ENCODE data around the gene C16orf87.

C16orf87 gene

DNA sequence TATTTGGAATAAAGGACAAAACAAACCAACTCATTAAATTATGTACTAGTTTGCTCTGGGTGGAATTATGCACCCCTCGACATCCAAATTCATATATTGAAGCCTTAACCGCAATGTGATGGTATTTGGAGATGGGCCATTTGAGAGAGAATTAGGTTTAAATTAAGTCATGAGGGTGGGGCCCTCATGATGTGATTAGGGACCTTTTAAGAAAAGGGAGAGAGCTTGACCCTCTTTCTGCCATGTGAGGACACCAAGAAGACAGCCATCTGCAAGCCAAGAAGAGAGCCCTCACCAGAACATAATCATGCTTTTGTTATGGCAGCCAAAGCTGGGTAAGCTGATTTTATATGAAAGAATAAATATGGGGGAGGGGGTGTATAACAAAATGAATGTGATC is 2.0 kb downstream of the C16orf87 start:
- Mint-ChIP-seq H3K27ac (peak overlapping the region; percentile 100), H3K27me3 (no peaks in the 10 kb centered on the region), H3K4me1 (ENCODE audit: low read depth) (peaks cover 47% of the 10 kb centered on the region), H3K36me3 (ENCODE audit: low read depth) (peaks cover 33% of the 10 kb centered on the region), H3K9me3 (no peaks in the 10 kb centered on the region), H3K4me3 (peak overlapping the region; percentile 97)
- DNase-seq: no peak

DNA sequence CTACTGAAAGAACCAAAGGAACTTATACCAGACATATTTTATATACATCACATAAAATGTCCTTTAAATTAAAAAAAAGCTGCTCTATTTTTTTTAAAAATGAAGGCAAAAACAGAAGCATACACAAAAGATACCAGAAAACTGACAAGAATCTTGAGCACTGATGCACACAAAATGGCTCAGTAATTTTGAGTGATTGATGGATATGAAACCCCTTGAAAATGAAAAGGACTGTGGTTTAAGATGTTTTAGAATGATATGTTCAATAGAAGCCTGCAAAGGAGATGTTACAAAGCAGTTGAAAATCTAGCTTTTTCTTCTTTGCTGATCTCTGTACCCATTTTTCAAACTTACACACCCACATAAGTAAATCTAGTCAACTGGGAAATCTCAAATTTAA is 2.7 kb downstream of the C16orf87 start:
- Mint-ChIP-seq H3K9me3 (no peaks in the 10 kb centered on the region), H3K27ac (peak overlapping the region; percentile 85), H3K27me3 (no peaks in the 10 kb centered on the region), H3K4me1 (ENCODE audit: low read depth) (peaks cover 54% of the 10 kb centered on the region), H3K36me3 (ENCODE audit: low read depth) (peaks cover 39% of the 10 kb centered on the region), H3K4me3 (peak overlapping the region; percentile 97)
- no peak for DNase-seq

DNA sequence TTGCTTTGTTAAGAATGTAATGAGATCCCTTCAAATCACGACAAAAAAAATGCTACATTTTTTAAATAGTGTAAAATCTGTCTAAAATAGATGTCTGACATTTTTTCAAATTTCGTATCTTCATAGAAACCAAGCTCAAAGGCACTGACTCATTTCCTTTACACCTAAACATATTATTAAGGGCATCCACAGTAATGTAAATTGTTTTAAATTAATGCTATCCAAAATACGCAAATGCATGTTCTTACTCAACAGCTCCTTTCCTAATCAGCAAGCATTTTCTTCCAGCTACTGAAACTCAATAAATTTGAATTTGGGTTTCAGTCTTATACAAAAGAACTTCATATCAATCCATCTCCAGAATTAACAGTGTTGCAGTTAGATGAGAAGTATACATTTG is 4.3 kb downstream of the C16orf87 start:
- Mint-ChIP-seq H3K9me3 (no peaks in the 10 kb centered on the region), H3K27ac (peak overlapping the region; percentile 90), H3K36me3 (ENCODE audit: low read depth) (peaks cover 39% of the 10 kb centered on the region), H3K4me3 (peak overlapping the region; percentile 48), H3K4me1 (ENCODE audit: low read depth) (peaks cover 53% of the 10 kb centered on the region), H3K27me3 (no peaks in the 10 kb centered on the region)
- DNase-seq: no peak

DNA sequence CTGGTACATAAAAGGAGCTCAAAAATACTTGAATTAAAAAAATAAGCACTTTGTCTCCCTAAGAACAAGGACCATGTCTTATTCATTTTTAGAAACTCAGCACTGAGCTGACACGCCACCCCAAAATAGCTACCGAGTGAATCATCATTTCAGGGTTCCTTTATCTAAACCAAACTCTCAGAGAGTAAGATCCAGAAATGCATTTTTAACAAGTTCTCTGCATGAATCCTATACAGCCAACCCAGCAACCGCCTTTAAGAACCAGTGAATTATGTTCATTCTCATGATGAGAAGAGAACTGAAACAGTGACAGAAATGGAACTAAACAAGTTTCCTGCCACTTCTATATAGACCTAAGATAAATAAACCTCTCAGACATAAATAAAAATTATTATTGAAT is 8.7 kb downstream of the C16orf87 start:
- peaks cover 37% of the 10 kb centered on the region for H3K4me1 Mint-ChIP-seq (ENCODE audit: low read depth)
- no peak for DNase-seq
- H3K4me3 Mint-ChIP-seq: no peak overlapping the region
- peaks cover 38% of the 10 kb centered on the region for H3K36me3 Mint-ChIP-seq (ENCODE audit: low read depth)
- H3K9me3 Mint-ChIP-seq: no peaks in the 10 kb centered on the region
- no peaks in the 10 kb centered on the region for H3K27me3 Mint-ChIP-seq
- no peak overlapping the region for H3K27ac Mint-ChIP-seq

DNA sequence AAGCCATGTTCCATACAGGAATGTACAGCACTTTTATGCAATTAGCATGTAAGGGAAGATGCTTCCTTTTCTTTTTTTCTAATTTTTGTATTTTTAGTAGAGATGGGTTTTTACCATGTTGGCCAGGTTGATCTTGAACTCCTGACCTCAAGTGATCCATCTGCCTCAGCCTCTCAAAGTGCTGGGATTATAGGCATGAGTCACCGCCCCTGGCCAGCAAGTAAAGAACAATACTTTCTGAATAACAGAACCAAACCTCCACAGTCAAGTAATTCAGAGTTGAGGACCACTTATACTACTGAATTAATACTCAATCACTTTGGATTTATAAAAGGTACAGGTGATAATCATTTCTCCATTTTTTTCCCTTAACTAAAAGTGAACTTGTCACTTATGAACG is 13.0 kb downstream of the C16orf87 start:
- peaks cover 48% of the 10 kb centered on the region for H3K4me1 Mint-ChIP-seq (ENCODE audit: low read depth)
- H3K27ac Mint-ChIP-seq: no peak overlapping the region
- no peak overlapping the region for H3K4me3 Mint-ChIP-seq
- H3K36me3 Mint-ChIP-seq (ENCODE audit: low read depth): peaks cover 54% of the 10 kb centered on the region
- no peaks in the 10 kb centered on the region for H3K27me3 Mint-ChIP-seq
- DNase-seq: no peak
- H3K9me3 Mint-ChIP-seq: peaks cover 8% of the 10 kb centered on the region

DNA sequence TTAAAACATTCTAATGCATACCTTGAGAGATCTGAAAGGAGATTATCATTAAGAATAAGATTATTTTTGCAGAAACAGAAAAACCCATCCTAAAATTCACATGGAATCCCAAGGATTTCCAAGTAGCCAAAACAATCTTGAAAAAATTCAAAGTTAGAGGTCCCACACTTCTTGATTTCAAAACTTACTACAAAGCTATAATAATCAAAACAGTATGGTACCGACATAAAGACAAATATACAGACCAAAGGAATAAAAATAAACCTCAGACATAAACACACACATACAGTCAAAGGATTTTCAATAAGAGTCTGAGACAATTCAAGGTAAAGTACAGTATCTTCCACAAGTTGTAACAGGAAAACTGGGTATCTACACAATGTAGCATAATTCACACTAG is 16.2 kb downstream of the C16orf87 start:
- no peaks in the 10 kb centered on the region for H3K27me3 Mint-ChIP-seq
- H3K36me3 Mint-ChIP-seq (ENCODE audit: low read depth): peaks cover 55% of the 10 kb centered on the region
- no peak for DNase-seq
- H3K9me3 Mint-ChIP-seq: peaks cover 8% of the 10 kb centered on the region
- peaks cover 57% of the 10 kb centered on the region for H3K4me1 Mint-ChIP-seq (ENCODE audit: low read depth)
- H3K27ac Mint-ChIP-seq: no peak overlapping the region
- no peak overlapping the region for H3K4me3 Mint-ChIP-seq

DNA sequence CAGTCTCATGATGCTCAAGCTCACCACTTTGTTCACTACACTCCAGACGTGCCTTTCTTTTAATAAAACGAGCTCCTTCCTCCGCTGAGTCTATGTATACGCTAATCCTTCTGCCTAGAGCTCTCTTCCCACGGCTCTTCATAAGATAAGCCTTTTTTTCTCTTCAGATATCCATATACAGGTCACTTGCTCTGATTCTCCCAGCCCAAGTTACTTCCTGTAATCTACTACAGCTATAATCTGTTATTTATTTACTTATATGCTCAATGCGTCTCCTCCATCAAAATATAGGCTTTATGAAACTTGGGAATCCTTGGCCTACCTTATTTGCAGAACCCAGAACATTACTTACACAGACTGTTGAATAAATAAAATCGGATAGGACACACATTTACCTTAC is 17.4 kb downstream of the C16orf87 start:
- H3K27ac Mint-ChIP-seq: peak overlapping the region; percentile 14
- H3K36me3 Mint-ChIP-seq (ENCODE audit: low read depth): peaks cover 46% of the 10 kb centered on the region
- H3K27me3 Mint-ChIP-seq: no peaks in the 10 kb centered on the region
- H3K4me1 Mint-ChIP-seq (ENCODE audit: low read depth): peaks cover 52% of the 10 kb centered on the region
- no peak for DNase-seq
- H3K9me3 Mint-ChIP-seq: peaks cover 8% of the 10 kb centered on the region
- no peak overlapping the region for H3K4me3 Mint-ChIP-seq

DNA sequence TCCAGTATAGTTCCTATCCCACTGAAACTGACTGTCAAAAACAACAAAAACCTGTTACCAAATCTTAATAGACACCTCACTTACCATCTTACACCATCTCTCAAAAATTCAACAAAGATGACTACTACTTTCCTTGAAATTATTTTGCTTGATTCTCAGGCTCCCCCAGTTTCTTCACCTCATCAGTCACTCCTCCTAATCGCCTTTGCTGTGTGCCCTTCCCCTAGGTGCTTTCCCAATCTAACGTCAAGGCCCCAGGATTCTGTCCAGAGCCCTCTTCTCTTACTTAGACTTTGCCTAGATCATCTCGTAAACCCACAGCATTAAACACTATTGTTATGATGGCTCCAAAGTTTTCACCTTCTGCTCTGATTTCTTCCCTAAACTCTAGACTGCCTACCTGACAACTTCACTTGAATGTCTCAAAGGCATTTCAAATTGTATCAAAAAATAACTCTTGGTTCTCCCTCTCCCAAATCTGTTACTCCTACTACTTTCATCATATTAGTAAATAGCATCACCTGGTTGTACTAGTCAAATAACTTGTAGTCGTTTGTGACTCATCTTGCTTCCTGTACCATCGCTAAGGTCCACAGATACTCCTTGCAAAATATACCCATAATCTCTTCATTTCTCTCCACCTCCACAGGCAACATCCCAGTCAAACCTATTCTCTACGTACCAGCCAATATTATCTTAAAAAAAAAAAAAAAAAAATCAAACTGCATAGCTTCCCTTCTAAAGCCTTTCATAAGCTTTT is 18.0 kb downstream of the C16orf87 start:
- DNase-seq: no peak
- Mint-ChIP-seq H3K4me1 (ENCODE audit: low read depth) (peaks cover 49% of the 10 kb centered on the region), H3K27ac (peak overlapping the region; percentile 83), H3K36me3 (ENCODE audit: low read depth) (peaks cover 52% of the 10 kb centered on the region), H3K9me3 (peaks cover 8% of the 10 kb centered on the region), H3K27me3 (no peaks in the 10 kb centered on the region), H3K4me3 (no peak overlapping the region)

DNA sequence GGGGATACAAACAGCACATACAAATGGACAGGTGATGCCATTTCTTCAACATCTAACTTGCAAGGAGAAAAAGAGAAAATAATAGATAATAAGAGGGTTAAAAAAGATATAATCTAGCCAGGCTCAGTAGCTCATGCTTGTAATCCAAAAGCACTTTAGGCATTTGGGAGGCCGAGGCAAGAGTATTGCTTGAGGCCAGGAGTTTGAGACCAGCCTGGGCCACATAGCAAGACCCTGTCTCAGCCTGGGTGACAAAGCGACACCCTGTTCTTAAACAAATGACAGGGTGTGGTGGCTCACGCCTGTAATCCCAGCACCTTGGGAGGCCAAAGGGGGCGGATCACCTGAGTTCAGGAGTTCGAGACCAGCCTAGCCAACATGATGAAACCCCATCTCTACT is 19.3 kb downstream of the C16orf87 start:
- Mint-ChIP-seq H3K9me3 (peaks cover 8% of the 10 kb centered on the region), H3K4me1 (ENCODE audit: low read depth) (peaks cover 44% of the 10 kb centered on the region), H3K27ac (no peak overlapping the region), H3K4me3 (no peak overlapping the region), H3K27me3 (no peaks in the 10 kb centered on the region), H3K36me3 (ENCODE audit: low read depth) (peaks cover 55% of the 10 kb centered on the region)
- DNase-seq: no peak

DNA sequence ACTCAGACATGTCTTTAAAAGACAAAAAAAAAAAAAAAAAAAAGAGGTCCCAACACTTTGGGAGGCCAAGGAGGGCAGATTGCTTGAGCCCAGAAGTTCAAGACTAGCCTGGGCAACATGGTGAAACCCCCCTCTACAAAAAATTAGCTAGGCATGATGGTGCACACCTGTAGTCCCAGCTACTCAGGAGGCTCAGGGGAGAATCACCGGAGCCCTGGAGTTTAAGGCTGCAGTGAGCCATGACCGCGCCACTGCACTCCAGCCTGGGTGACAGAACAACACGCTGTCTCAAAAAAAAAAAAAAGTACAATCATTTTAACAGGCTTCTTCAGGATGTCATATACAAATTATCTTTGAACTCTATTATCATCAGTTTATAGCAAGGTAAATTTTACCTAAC is 22.0 kb downstream of the C16orf87 start:
- H3K27ac Mint-ChIP-seq: no peak overlapping the region
- H3K36me3 Mint-ChIP-seq (ENCODE audit: low read depth): peaks cover 50% of the 10 kb centered on the region
- no peaks in the 10 kb centered on the region for H3K27me3 Mint-ChIP-seq
- H3K4me3 Mint-ChIP-seq: no peak overlapping the region
- H3K9me3 Mint-ChIP-seq: peaks cover 4% of the 10 kb centered on the region
- peaks cover 26% of the 10 kb centered on the region for H3K4me1 Mint-ChIP-seq (ENCODE audit: low read depth)
- DNase-seq: no peak

DNA sequence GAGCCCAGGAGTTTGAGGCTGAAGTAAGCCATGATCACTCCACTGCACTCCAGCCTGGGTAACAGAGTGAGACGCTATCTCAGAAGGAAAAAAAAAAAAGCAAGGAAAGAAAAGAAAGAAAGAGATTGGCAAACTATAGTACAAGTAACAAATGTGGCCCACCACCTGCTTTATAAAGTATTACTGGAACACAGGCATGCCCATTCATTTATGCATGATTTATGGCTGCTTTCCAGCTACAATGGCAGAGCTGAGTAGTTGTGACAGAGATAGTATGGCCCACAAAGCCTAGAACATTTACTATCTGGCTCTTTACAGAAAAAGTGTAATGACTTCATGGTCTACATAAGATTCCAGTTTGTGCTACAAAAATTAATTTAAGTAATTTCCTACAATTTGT is 23.6 kb downstream of the C16orf87 start:
- H3K9me3 Mint-ChIP-seq: no peaks in the 10 kb centered on the region
- peaks cover 57% of the 10 kb centered on the region for H3K36me3 Mint-ChIP-seq (ENCODE audit: low read depth)
- no peak overlapping the region for H3K4me3 Mint-ChIP-seq
- no peaks in the 10 kb centered on the region for H3K27me3 Mint-ChIP-seq
- peaks cover 22% of the 10 kb centered on the region for H3K4me1 Mint-ChIP-seq (ENCODE audit: low read depth)
- H3K27ac Mint-ChIP-seq: peak overlapping the region; percentile 48
- no peak for DNase-seq

DNA sequence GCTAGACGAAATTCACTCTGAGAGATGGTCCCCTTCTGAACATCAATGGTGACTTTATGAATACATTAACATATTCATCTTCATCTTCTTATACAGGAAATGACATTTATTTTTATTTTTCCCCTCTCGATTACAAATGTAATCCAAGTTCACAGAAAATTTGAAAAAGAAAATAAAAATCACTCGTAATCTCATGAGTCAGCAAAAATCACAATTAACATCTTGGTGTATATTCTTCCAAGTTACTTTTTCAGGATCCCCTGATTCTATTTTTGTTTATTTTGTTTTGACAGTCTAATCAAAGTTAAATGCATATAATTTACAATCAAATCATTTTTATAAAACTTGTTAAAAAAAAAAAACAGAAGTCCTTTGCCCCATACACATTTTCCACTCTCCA is 27.6 kb downstream of the C16orf87 start:
- Mint-ChIP-seq H3K36me3 (ENCODE audit: low read depth) (peaks cover 65% of the 10 kb centered on the region), H3K27ac (no peak overlapping the region), H3K27me3 (no peaks in the 10 kb centered on the region), H3K4me1 (ENCODE audit: low read depth) (peaks cover 21% of the 10 kb centered on the region), H3K9me3 (no peaks in the 10 kb centered on the region), H3K4me3 (no peak overlapping the region)
- DNase-seq: no peak

DNA sequence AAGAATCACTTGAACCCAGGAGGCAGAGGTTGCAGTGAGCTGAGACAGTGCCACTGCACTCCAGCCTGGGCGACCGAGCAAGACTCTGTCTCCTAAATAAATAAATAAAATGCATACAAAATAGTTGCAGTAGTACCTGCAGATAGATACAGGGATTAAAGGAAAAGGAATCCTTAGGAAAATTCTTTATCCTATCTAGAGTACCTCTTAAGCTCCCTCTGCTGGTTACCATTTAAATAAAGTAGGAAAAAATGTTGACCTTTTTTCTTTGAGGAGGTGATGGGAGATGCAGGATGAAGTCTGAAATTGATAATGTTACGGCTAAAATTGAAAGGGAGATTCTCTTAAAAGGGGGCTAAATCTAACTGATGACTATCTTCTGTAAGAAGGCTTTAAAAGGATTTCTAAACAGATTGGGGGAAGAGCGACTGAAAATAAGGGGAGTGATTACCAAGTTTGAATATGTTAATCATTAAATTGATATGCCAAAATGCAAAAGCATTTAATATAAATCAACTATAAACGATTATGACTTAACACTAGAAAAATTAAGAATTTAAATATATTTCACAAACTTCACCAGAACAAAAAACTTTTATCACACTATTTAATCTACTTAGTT is 29.4 kb downstream of the C16orf87 start:
- Mint-ChIP-seq H3K4me1 (ENCODE audit: low read depth) (peaks cover 19% of the 10 kb centered on the region), H3K27me3 (no peaks in the 10 kb centered on the region), H3K27ac (no peak overlapping the region), H3K4me3 (no peak overlapping the region), H3K9me3 (peaks cover 5% of the 10 kb centered on the region), H3K36me3 (ENCODE audit: low read depth) (peaks cover 60% of the 10 kb centered on the region)
- no peak for DNase-seq

DNA sequence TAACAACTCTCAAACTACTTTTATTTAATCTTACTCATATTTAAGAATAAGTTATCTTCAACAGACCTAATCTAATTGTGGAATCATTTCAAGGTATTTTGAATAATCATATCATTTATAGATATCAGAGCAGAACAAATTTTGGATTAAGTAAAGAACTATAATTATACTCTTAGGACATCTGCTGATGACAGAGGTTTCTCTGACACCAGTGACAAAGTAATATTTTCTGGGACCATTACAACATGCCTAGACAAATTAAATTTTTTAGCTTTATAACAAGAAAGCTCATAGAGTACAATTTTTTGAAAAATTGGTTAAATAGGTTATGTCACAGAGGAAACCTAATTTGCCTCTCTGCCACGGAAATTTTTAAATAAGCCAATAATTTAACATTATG is 30.5 kb downstream of the C16orf87 start:
- no peak for DNase-seq
- H3K27ac Mint-ChIP-seq: no peak overlapping the region
- H3K9me3 Mint-ChIP-seq: peaks cover 10% of the 10 kb centered on the region
- H3K36me3 Mint-ChIP-seq (ENCODE audit: low read depth): peaks cover 62% of the 10 kb centered on the region
- H3K4me3 Mint-ChIP-seq: no peak overlapping the region
- no peaks in the 10 kb centered on the region for H3K27me3 Mint-ChIP-seq
- H3K4me1 Mint-ChIP-seq (ENCODE audit: low read depth): peaks cover 19% of the 10 kb centered on the region

DNA sequence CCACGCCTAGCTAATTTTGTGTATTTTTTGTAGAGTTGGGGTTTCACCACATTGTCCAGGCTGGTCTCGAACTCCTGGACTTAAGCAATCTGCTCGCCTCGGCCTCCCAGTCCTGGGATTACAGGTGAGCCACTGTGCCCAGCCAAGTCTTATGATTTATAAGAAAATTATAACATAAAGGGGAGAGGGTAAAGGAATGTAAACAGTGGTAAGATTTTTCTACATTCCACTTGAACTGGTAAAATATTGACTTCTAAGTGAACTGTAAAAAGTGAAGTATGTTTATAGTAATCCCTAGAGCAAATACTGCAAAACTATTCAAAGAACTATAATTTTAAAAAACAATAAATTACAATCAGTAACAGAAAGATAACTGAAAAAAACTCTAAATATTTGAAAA is 33.5 kb downstream of the C16orf87 start:
- Mint-ChIP-seq H3K4me1 (ENCODE audit: low read depth) (peaks cover 2% of the 10 kb centered on the region), H3K27me3 (no peaks in the 10 kb centered on the region), H3K4me3 (no peak overlapping the region), H3K9me3 (peaks cover 26% of the 10 kb centered on the region), H3K36me3 (ENCODE audit: low read depth) (peaks cover 55% of the 10 kb centered on the region), H3K27ac (no peak overlapping the region)
- DNase-seq: no peak

Data from activated T-cell treated with anti-CD3 and anti-CD28 coated beads, Interleukin-2, amount 50 U/mL, for 24 hours (primary cell).